Lower leg skin (tissue), 3 donors: ENCODE results near the gene ARPC2.

Experiments used
- POLR2A ChIP-seq, 2 donors: fragments of 450-650 bp; IDR thresholded peaks; one replicate each; pipeline ENCODE4 v1.6.1; 2016 to 2017; ENCODE audit warnings: antibody characterized with exemption in 2 of 2, mild to moderate bottlenecking in 1 of 2, moderate library complexity in 1 of 2
- TF ChIP-seq, protein P1 (sequence below), 3 donors: fragments of 450-650 bp; IDR thresholded peaks; one replicate each; pipeline ENCODE4 v1.5.1; 2016; ENCODE audit warnings: antibody characterized with exemption in 3 of 3, mild to moderate bottlenecking in 3 of 3, moderate library complexity in 2 of 3

GRCh38 chr2:218179782-218180181 lies 37.2 kb upstream of the ARPC2 start:
- TF ChIP-seq, protein P1, sequence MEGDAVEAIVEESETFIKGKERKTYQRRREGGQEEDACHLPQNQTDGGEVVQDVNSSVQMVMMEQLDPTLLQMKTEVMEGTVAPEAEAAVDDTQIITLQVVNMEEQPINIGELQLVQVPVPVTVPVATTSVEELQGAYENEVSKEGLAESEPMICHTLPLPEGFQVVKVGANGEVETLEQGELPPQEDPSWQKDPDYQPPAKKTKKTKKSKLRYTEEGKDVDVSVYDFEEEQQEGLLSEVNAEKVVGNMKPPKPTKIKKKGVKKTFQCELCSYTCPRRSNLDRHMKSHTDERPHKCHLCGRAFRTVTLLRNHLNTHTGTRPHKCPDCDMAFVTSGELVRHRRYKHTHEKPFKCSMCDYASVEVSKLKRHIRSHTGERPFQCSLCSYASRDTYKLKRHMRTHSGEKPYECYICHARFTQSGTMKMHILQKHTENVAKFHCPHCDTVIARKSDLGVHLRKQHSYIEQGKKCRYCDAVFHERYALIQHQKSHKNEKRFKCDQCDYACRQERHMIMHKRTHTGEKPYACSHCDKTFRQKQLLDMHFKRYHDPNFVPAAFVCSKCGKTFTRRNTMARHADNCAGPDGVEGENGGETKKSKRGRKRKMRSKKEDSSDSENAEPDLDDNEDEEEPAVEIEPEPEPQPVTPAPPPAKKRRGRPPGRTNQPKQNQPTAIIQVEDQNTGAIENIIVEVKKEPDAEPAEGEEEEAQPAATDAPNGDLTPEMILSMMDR (IDR thresholded peaks at IDR 0.05): no peak
- TF ChIP-seq POLR2A (IDR thresholded peaks at IDR 0.05): no peak
